ENCODE measurements around the gene TBCD. TPM values are rescaled to one million over a fixed set of nuclear protein-coding genes. Genes with fewer than 3 reads are reported as not detected.
A peak's percentile ranks its signal among the peaks of the same experiment; 100 is the strongest.

TBCD gene
- total and polyA plus RNA-seq, 9 of the 15 experiments (the other 6 are each of a cell fraction or from before 2014, with no cell fraction given), result 8.9 to 98.5 (median 28.0) TPM

DNA sequence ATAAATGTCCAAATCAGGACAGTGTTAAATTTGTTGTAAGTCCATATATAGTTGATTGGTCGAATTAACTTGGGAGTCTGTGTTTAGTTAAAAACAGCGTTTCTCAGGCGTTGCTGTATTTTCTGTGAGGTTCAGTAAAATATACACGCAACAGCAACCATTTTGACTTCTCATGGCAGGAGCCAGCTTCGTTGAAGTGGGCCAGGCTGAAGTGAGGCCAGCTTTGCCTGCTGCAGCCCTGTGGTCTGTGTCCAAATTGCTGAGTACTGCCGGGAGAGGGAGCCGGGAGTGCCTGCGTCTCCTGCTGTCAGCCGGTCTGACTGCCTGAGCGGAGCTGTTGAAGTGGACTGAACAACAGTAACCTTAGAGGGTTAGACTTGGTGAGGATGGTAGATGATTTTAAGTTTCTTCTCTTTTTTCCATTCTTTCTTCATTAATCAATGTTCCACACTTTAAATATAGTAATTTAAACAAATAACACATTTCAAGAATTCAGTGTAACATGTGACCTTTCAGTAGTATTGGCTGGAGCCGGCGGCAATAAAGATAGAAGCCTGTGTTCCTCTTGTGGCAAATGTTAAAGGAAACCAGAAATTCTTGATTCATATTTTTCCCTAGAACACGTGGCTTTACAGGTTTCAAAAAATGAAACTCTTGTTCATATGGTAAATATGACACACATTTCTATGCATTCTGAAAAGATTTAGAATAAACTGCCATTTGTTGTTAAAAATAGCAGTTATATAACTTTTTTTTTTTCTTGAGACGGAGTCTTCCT is 124.9 kb downstream of the TBCD start (continued):
- TF ChIP-seq, protein P1, sequence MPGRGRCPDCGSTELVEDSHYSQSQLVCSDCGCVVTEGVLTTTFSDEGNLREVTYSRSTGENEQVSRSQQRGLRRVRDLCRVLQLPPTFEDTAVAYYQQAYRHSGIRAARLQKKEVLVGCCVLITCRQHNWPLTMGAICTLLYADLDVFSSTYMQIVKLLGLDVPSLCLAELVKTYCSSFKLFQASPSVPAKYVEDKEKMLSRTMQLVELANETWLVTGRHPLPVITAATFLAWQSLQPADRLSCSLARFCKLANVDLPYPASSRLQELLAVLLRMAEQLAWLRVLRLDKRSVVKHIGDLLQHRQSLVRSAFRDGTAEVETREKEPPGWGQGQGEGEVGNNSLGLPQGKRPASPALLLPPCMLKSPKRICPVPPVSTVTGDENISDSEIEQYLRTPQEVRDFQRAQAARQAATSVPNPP (IDR thresholded peaks at IDR 0.05; ENCODE audit: borderline replicate concordance, insufficient read depth, insufficient read length), result no peak
- TF ChIP-seq NCOA6 (IDR thresholded peaks at IDR 0.05) (no peak), KLF1 (tag; IDR thresholded peaks at IDR 0.05) (no peak), GTF2E2 (tag; IDR thresholded peaks at IDR 0.05) (no peak), ILK (tag; IDR thresholded peaks at IDR 0.05; ENCODE audit: borderline replicate concordance, low read depth) (no peak), ZNF121 (CRISPR knock-in tag; conservative IDR thresholded peaks at IDR 0.05) (no peak), CHD2 (IDR thresholded peaks at IDR 0.05; ENCODE audit: low read depth, low read length) (no peak), MEIS2 (IDR thresholded peaks at IDR 0.05; ENCODE audit: partially characterized antibody) (peak; percentile 47), ZNF23 (CRISPR knock-in tag; IDR thresholded peaks at IDR 0.05) (no peak), ZNF347 (CRISPR knock-in tag; IDR thresholded peaks at IDR 0.05; ENCODE audit: low read depth) (no peak), KAT2B (IDR thresholded peaks at IDR 0.05; ENCODE audit: low read depth, low read length) (no peak), FOSL1 (tag; conservative IDR thresholded peaks at IDR 0.05) (peak; percentile 75), ATF1 (CRISPR knock-in tag; IDR thresholded peaks at IDR 0.05) (no peak), ATF1 (tag; IDR thresholded peaks at IDR 0.05) (no peak)
- TF ChIP-seq, protein P2, sequence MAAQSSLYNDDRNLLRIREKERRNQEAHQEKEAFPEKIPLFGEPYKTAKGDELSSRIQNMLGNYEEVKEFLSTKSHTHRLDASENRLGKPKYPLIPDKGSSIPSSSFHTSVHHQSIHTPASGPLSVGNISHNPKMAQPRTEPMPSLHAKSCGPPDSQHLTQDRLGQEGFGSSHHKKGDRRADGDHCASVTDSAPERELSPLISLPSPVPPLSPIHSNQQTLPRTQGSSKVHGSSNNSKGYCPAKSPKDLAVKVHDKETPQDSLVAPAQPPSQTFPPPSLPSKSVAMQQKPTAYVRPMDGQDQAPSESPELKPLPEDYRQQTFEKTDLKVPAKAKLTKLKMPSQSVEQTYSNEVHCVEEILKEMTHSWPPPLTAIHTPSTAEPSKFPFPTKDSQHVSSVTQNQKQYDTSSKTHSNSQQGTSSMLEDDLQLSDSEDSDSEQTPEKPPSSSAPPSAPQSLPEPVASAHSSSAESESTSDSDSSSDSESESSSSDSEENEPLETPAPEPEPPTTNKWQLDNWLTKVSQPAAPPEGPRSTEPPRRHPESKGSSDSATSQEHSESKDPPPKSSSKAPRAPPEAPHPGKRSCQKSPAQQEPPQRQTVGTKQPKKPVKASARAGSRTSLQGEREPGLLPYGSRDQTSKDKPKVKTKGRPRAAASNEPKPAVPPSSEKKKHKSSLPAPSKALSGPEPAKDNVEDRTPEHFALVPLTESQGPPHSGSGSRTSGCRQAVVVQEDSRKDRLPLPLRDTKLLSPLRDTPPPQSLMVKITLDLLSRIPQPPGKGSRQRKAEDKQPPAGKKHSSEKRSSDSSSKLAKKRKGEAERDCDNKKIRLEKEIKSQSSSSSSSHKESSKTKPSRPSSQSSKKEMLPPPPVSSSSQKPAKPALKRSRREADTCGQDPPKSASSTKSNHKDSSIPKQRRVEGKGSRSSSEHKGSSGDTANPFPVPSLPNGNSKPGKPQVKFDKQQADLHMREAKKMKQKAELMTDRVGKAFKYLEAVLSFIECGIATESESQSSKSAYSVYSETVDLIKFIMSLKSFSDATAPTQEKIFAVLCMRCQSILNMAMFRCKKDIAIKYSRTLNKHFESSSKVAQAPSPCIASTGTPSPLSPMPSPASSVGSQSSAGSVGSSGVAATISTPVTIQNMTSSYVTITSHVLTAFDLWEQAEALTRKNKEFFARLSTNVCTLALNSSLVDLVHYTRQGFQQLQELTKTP (IDR thresholded peaks at IDR 0.05; ENCODE audit: low read depth in 1 of 2, partially characterized antibody in 2 of 2), result no peak
- TF ChIP-seq, protein P3, sequence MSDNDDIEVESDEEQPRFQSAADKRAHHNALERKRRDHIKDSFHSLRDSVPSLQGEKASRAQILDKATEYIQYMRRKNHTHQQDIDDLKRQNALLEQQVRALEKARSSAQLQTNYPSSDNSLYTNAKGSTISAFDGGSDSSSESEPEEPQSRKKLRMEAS (CRISPR knock-in tag; IDR thresholded peaks at IDR 0.05), result peak; percentile 30; the same call in 1 of the 2 replicates
- TF ChIP-seq, protein P4, sequence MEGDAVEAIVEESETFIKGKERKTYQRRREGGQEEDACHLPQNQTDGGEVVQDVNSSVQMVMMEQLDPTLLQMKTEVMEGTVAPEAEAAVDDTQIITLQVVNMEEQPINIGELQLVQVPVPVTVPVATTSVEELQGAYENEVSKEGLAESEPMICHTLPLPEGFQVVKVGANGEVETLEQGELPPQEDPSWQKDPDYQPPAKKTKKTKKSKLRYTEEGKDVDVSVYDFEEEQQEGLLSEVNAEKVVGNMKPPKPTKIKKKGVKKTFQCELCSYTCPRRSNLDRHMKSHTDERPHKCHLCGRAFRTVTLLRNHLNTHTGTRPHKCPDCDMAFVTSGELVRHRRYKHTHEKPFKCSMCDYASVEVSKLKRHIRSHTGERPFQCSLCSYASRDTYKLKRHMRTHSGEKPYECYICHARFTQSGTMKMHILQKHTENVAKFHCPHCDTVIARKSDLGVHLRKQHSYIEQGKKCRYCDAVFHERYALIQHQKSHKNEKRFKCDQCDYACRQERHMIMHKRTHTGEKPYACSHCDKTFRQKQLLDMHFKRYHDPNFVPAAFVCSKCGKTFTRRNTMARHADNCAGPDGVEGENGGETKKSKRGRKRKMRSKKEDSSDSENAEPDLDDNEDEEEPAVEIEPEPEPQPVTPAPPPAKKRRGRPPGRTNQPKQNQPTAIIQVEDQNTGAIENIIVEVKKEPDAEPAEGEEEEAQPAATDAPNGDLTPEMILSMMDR (IDR thresholded peaks at IDR 0.05 in 2 of 3, conservative IDR thresholded peaks at IDR 0.05 in 1 of 3; ENCODE audit: insufficient read depth in 2 of 3, low read depth in 1 of 3, low read length in 3 of 3), result peak; percentile 72 to 83 (median 75)
- TF ChIP-seq, protein P5, sequence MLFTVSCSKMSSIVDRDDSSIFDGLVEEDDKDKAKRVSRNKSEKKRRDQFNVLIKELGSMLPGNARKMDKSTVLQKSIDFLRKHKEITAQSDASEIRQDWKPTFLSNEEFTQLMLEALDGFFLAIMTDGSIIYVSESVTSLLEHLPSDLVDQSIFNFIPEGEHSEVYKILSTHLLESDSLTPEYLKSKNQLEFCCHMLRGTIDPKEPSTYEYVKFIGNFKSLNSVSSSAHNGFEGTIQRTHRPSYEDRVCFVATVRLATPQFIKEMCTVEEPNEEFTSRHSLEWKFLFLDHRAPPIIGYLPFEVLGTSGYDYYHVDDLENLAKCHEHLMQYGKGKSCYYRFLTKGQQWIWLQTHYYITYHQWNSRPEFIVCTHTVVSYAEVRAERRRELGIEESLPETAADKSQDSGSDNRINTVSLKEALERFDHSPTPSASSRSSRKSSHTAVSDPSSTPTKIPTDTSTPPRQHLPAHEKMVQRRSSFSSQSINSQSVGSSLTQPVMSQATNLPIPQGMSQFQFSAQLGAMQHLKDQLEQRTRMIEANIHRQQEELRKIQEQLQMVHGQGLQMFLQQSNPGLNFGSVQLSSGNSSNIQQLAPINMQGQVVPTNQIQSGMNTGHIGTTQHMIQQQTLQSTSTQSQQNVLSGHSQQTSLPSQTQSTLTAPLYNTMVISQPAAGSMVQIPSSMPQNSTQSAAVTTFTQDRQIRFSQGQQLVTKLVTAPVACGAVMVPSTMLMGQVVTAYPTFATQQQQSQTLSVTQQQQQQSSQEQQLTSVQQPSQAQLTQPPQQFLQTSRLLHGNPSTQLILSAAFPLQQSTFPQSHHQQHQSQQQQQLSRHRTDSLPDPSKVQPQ (CRISPR knock-in tag; IDR thresholded peaks at IDR 0.05; ENCODE audit: borderline replicate concordance), result no peak
